Upper lobe of right lung (tissue), 1 donor: ENCODE measurements around the gene PTPRN2. TPM values are rescaled to one million over a fixed set of nuclear protein-coding genes. Genes with fewer than 3 reads are reported as not detected.

Experiments used
- ATAC-seq: fragments of 200-7000 bp; cut with Tn5 transposase; one replicate; pipeline ENCODE4 v1.9.1; 2020; ENCODE audit warnings: mild to moderate bottlenecking, moderate library complexity
- DNase-seq: peaks from one replicate; pipeline ENCODE4 v3.0.0-alpha.2; 2020
- H3K27ac ChIP-seq: fragments of 200-600 bp; one replicate; pipeline ENCODE4 v1.8.0; 2022
- H3K27me3 ChIP-seq: fragments of 200-600 bp; one replicate; pipeline ENCODE4 v1.8.0; 2022; ENCODE audit warnings: mild to moderate bottlenecking
- H3K36me3 ChIP-seq: fragments of 200-600 bp; one replicate; pipeline ENCODE4 v1.8.0; 2022
- H3K4me1 ChIP-seq: fragments of 200-600 bp; one replicate; pipeline ENCODE4 v1.8.0; 2022
- H3K4me3 ChIP-seq: fragments of 200-600 bp; one replicate; pipeline ENCODE4 v1.8.0; 2022; ENCODE audit warnings: mild to moderate bottlenecking
- H3K9me3 ChIP-seq: fragments of 200-600 bp; one replicate; pipeline ENCODE4 v1.8.0; 2022
- intact Hi-C: fragments of 100-400 bp; cut with DNase I; formaldehyde crosslinking; loops from one replicate; pipeline ENCODE4 v1.11.0; 2022
- total RNA-seq: library from RNA; stranded (reverse); fragmentation: NEBNext Ultra II Directional; extraction: Animal tissue kit (Norgen Biotek cat#: 25700); gene quantifications from one replicate; pipeline ENCODE4 v1.2.1, GENCODE V29; 2021
- TF ChIP-seq, protein P1 (sequence below): fragments of 200-600 bp; IDR thresholded peaks from one replicate; pipeline ENCODE4 v1.8.0; 2022; ENCODE audit warnings: antibody characterized with exemption
- donor health status: DM: no; HTN: yes; CAD: no; lungs with severe emphysema.

The PTPRN2 gene
- total RNA-seq, 1 donor from 2014 or later = 4.9 TPM

DNA sequence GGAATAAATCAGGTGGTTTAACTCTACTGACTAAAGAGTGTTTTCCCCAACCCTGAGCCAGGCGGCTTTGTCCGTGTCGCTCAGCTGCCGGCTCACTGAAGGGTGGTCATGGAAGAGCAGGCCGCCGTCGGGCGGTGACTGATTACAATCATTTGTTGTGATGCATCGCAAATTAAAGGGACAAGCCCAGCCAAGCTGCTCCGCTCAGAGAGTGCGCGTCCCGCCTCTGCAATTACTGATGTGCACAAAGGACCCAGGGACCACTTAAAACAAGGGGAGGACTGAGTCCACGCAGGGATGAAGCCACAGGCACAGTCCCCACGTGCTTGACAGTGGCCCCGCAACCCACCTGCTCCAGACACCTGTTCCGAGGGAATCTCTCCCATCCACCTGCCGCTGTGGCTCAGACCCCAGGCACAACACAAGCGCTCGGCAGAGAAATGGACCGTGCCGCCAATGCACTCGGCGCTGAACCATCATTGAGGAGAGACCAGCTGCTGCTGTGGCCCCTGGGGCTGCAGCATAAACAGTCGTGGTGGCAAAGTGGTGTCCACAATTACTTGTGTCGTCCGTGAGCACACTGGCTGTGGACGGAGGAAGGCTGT is 526.5 kb downstream of the PTPRN2 start:
- no peak for ATAC-seq
- no peak overlapping the region for H3K27ac ChIP-seq
- no peaks in the 10 kb centered on the region for H3K4me1 ChIP-seq
- no peaks in the 10 kb centered on the region for H3K9me3 ChIP-seq
- H3K36me3 ChIP-seq = no peaks in the 10 kb centered on the region
- intact Hi-C loops = no loop called here
- H3K27me3 ChIP-seq = no peaks in the 10 kb centered on the region
- H3K4me3 ChIP-seq = no peak overlapping the region
- peak; percentile 33 for DNase-seq
- TF ChIP-seq, protein P1, sequence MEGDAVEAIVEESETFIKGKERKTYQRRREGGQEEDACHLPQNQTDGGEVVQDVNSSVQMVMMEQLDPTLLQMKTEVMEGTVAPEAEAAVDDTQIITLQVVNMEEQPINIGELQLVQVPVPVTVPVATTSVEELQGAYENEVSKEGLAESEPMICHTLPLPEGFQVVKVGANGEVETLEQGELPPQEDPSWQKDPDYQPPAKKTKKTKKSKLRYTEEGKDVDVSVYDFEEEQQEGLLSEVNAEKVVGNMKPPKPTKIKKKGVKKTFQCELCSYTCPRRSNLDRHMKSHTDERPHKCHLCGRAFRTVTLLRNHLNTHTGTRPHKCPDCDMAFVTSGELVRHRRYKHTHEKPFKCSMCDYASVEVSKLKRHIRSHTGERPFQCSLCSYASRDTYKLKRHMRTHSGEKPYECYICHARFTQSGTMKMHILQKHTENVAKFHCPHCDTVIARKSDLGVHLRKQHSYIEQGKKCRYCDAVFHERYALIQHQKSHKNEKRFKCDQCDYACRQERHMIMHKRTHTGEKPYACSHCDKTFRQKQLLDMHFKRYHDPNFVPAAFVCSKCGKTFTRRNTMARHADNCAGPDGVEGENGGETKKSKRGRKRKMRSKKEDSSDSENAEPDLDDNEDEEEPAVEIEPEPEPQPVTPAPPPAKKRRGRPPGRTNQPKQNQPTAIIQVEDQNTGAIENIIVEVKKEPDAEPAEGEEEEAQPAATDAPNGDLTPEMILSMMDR = no peak

DNA sequence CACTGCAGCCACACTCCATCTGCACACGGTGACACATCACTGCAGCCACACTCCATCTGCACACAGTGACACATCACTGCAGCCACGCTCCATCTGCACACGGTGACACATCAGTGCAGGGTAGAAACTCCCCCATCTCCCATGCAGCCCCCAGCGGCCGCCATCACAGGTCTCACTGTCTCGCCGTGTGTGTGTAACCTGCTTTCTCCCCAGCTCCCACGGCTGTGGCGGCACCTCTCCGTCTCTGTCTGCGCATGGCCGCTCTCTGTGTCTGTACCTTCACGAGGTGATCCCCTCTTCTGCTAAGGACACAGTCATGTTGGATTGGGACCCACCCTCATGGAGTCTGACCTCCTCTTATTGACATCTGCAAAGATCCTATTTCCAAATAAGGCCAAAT is 527.4 kb downstream of the PTPRN2 start:
- H3K27ac ChIP-seq = no peak overlapping the region
- H3K36me3 ChIP-seq = no peaks in the 10 kb centered on the region
- H3K9me3 ChIP-seq = no peaks in the 10 kb centered on the region
- no peak overlapping the region for H3K4me3 ChIP-seq
- H3K27me3 ChIP-seq = no peaks in the 10 kb centered on the region
- ATAC-seq (no peak), DNase-seq (peak; percentile 39)
- H3K4me1 ChIP-seq = no peaks in the 10 kb centered on the region
- intact Hi-C loops = no loop called here
- TF ChIP-seq, protein P1 = no peak

DNA sequence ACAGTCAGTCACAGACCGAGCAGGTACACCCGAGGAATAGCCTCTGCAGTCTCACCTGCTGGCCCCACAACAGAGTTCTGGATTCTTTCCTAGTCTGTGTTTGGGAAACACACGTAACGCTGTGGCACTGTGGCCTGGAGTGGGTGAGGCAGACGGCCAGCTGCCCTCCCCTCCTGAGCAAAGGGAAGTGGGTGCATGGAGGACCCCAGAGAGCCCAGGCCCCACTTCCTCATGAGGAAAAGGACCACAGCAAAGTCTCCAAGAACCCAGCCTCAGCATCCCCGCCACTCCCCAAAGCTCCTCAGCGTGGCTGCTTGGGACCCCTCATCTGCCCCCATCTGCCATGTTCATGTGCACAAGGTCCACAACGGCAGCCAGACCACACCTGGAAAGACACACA is 530.2 kb downstream of the PTPRN2 start:
- intact Hi-C loops = loop anchor here (10.0 kb wide), 1 partner anchor 693 kb away; no protein-coding TSS in a partner anchor
- DNase-seq = peak; percentile 40
- Histone ChIP-seq H3K4me1 (no peaks in the 10 kb centered on the region), H3K9me3 (no peaks in the 10 kb centered on the region), H3K4me3 (no peak overlapping the region), H3K36me3 (no peaks in the 10 kb centered on the region), H3K27ac (no peak overlapping the region), H3K27me3 (no peaks in the 10 kb centered on the region)
- no peak for ATAC-seq
- TF ChIP-seq, protein P1 = no peak

DNA sequence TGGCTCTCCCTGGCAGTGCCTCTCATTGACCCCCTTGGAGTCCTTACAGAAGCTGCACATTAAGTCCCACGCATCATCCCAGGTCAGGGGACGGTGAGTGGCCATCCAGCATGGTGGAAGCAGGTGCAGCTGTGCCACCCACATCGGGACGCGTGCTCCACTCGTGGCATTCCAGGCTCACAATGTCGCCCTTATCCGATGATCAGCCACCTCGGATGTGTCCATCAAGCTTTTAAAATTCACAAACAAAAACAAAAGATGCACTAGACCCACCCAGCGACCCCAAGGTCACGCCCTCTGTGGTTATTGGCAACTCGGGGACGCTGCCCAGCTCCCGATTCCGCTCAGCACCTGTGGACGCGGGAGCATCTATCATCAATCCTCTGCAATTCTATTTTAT is 530.9 kb downstream of the PTPRN2 start:
- H3K27ac ChIP-seq = no peak overlapping the region
- DNase-seq (peak; percentile 37), ATAC-seq (no peak)
- TF ChIP-seq, protein P1 = no peak
- no peak overlapping the region for H3K4me3 ChIP-seq
- no peaks in the 10 kb centered on the region for H3K27me3 ChIP-seq
- intact Hi-C loops = loop anchor here (10.0 kb wide), 1 partner anchor 692 kb away; no protein-coding TSS in a partner anchor
- H3K36me3 ChIP-seq = no peaks in the 10 kb centered on the region
- H3K4me1 ChIP-seq = no peaks in the 10 kb centered on the region
- no peaks in the 10 kb centered on the region for H3K9me3 ChIP-seq

DNA sequence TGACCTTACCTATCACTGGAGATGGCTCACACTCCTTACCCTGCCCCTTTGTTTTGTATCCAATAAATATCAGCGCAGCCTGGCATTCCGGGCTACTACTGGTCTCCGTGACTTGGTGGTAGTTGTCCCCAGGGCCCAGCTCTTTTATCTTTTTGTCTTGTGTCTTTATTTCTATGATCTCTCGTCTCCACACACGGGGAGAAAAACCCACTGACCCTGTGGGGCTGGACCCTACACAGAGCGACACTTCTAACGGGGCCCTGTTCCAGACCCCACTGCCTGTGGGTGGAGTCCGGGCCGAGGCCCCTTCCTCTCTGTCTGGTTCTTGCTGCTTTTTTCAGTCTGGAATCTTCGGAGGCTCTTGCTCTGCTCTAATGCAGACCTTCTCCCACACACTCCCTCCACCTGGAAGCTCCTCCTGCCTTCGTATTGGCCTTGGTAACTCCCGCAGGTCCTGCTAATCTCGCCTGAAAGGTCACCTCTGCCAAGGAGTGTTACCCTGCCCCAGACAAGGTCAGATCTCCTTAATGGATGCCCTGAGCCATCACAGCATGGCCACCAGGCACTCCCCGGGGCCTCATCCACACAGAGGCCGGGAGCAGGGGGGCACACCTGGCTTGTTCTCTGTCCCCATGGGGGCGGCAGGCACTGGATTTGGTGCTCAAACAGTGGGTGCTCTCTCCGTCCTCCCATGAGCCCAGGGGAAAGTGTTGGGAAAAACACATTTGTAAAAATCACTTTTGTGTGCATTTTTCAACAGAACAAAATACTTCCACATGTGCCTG is 531.7 kb downstream of the PTPRN2 start:
- peak; percentile 34 for DNase-seq

More for the DNA sequence above, 531.7 kb downstream of the PTPRN2 start:
- Histone ChIP-seq H3K27me3 (no peaks in the 10 kb centered on the region), H3K4me3 (no peak overlapping the region), H3K4me1 (no peaks in the 10 kb centered on the region), H3K27ac (no peak overlapping the region), H3K9me3 (no peaks in the 10 kb centered on the region), H3K36me3 (no peaks in the 10 kb centered on the region)
- no peak for ATAC-seq
- TF ChIP-seq, protein P1 = no peak
- intact Hi-C loops = loop anchor here (10.0 kb wide), 1 partner anchor 691 kb away; no protein-coding TSS in a partner anchor
